Ishikawa (cell line): Measurements from ENCODE around the gene PRDM16.

Experiments used
- CEBPB ChIP-seq: IDR thresholded peaks from 2 replicates; pipeline ENCODE4 v1.6.1; 2012
- CREB1 ChIP-seq: IDR thresholded peaks from 2 replicates; pipeline ENCODE4 v1.6.1; 2012; ENCODE audit warnings: low read depth
- EGR1 ChIP-seq: IDR thresholded peaks from 2 replicates; pipeline ENCODE4 v1.6.1; 2012
- EP300 ChIP-seq: IDR thresholded peaks from 2 replicates; pipeline ENCODE4 v1.6.1; 2012; ENCODE audit warnings: borderline replicate concordance
- FOXM1 ChIP-seq: IDR thresholded peaks from 2 replicates; pipeline ENCODE4 v1.6.1; 2012; ENCODE audit warnings: low read depth, borderline replicate concordance
- NFIC ChIP-seq: IDR thresholded peaks from 2 replicates; pipeline ENCODE4 v1.6.1; 2012
- RAD21 ChIP-seq: IDR thresholded peaks from 2 replicates; pipeline ENCODE4 v1.6.1; 2012; ENCODE audit warnings: low read depth
- TAF1 ChIP-seq: IDR thresholded peaks from 2 replicates; pipeline ENCODE4 v1.6.1; 2012; ENCODE audit warnings: low read depth, mild to moderate bottlenecking
- TEAD4 ChIP-seq: IDR thresholded peaks from 2 replicates; pipeline ENCODE4 v1.6.1; 2012
- YY1 ChIP-seq: IDR thresholded peaks from 2 replicates; pipeline ENCODE4 v1.6.1; 2012; ENCODE audit warnings: low read depth
- TF ChIP-seq, protein P1 (sequence below): IDR thresholded peaks from 2 replicates; pipeline ENCODE4 v1.6.1; 2012; ENCODE audit warnings: low read depth, mild to moderate bottlenecking
- TF ChIP-seq, protein P2 (sequence below): IDR thresholded peaks from 2 replicates; pipeline ENCODE4 v1.6.1; 2012
- TF ChIP-seq, protein P3 (sequence below): IDR thresholded peaks from 2 replicates; pipeline ENCODE4 v1.6.1; 2012

DNA sequence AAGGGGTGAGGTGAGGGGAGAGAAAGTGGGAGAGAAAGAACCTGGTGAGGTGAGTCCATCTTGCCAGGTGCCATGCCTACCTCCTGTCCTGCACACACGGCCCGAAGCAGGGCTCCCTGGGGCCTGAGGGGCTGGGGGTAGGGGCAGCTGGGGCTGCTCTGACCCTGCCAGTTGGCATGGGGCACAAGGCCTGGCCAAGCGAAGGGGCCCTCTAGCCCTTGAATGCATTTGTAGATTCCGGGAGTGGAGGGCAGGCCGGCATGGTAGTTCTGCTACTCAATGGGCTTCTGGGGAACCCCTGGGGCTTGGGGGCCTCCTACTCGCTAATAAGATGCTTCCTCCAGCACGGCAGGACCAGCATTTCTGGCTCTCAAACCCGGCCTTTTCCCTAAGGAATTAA is 3.6 kb upstream of the PRDM16 start:
- TF ChIP-seq, protein P1, sequence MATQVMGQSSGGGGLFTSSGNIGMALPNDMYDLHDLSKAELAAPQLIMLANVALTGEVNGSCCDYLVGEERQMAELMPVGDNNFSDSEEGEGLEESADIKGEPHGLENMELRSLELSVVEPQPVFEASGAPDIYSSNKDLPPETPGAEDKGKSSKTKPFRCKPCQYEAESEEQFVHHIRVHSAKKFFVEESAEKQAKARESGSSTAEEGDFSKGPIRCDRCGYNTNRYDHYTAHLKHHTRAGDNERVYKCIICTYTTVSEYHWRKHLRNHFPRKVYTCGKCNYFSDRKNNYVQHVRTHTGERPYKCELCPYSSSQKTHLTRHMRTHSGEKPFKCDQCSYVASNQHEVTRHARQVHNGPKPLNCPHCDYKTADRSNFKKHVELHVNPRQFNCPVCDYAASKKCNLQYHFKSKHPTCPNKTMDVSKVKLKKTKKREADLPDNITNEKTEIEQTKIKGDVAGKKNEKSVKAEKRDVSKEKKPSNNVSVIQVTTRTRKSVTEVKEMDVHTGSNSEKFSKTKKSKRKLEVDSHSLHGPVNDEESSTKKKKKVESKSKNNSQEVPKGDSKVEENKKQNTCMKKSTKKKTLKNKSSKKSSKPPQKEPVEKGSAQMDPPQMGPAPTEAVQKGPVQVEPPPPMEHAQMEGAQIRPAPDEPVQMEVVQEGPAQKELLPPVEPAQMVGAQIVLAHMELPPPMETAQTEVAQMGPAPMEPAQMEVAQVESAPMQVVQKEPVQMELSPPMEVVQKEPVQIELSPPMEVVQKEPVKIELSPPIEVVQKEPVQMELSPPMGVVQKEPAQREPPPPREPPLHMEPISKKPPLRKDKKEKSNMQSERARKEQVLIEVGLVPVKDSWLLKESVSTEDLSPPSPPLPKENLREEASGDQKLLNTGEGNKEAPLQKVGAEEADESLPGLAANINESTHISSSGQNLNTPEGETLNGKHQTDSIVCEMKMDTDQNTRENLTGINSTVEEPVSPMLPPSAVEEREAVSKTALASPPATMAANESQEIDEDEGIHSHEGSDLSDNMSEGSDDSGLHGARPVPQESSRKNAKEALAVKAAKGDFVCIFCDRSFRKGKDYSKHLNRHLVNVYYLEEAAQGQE = no peak
- TF ChIP-seq EP300 = no peak
- TF ChIP-seq FOXM1 = no peak
- TF ChIP-seq TAF1 = no peak
- no peak for TF ChIP-seq CREB1
- TF ChIP-seq CEBPB = no peak
- TF ChIP-seq TEAD4 = no peak
- TF ChIP-seq EGR1 = no peak
- no peak for TF ChIP-seq RAD21
- TF ChIP-seq YY1 = no peak
- TF ChIP-seq, protein P2, sequence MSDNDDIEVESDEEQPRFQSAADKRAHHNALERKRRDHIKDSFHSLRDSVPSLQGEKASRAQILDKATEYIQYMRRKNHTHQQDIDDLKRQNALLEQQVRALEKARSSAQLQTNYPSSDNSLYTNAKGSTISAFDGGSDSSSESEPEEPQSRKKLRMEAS = no peak
- no peak for TF ChIP-seq NFIC
- TF ChIP-seq, protein P3, sequence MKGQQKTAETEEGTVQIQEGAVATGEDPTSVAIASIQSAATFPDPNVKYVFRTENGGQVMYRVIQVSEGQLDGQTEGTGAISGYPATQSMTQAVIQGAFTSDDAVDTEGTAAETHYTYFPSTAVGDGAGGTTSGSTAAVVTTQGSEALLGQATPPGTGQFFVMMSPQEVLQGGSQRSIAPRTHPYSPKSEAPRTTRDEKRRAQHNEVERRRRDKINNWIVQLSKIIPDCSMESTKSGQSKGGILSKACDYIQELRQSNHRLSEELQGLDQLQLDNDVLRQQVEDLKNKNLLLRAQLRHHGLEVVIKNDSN = no peak
